SH-SY5Y (cell line): ENCODE measurements around the gene EDN2.

Experiments used
- GATA2 ChIP-seq: IDR thresholded peaks from 2 replicates; pipeline ENCODE4 v1.6.1; 2011; ENCODE audit warnings: mild to moderate bottlenecking, low read depth, low read length
- GATA3 ChIP-seq: IDR thresholded peaks from 2 replicates; pipeline ENCODE4 v1.6.1; 2011; ENCODE audit warnings: low read depth, mild to moderate bottlenecking, low read length, moderate library complexity

The EDN2 gene

DNA sequence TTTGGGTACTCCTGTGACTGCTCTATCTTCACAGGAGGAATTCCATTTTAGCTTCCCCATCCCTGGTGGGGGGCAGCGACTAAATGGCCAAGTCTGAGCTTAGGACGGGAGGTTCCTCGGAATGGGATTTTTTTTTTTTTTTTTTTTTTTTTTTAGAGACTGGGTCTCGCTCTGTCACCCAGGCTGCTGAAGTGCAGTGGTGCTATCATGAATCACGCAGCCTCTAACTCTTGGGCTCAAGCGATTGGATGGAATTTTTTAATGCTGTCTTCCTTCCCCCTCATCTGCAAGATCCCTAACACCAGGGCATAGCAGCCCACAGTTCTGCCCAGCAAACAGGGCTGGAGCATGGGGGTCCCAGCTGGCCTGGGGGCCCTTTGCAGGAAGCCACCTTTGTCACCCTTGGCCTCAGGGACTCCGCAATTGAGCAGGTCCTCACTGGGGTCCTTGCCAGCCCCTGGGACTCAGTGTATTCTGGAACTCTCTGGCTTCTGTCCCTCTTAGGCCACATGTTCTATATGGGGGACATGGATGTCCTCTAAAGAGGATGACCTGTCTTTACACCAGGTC is 13.1 kb upstream of the EDN2 start:
- TF ChIP-seq GATA2: no peak
- TF ChIP-seq GATA3: no peak

- no peak for TF ChIP-seq GATA2
- TF ChIP-seq GATA3: no peak
Observed at GRCh38 chr1:41497056-41497440, 12.6 kb upstream of the EDN2 start.

DNA sequence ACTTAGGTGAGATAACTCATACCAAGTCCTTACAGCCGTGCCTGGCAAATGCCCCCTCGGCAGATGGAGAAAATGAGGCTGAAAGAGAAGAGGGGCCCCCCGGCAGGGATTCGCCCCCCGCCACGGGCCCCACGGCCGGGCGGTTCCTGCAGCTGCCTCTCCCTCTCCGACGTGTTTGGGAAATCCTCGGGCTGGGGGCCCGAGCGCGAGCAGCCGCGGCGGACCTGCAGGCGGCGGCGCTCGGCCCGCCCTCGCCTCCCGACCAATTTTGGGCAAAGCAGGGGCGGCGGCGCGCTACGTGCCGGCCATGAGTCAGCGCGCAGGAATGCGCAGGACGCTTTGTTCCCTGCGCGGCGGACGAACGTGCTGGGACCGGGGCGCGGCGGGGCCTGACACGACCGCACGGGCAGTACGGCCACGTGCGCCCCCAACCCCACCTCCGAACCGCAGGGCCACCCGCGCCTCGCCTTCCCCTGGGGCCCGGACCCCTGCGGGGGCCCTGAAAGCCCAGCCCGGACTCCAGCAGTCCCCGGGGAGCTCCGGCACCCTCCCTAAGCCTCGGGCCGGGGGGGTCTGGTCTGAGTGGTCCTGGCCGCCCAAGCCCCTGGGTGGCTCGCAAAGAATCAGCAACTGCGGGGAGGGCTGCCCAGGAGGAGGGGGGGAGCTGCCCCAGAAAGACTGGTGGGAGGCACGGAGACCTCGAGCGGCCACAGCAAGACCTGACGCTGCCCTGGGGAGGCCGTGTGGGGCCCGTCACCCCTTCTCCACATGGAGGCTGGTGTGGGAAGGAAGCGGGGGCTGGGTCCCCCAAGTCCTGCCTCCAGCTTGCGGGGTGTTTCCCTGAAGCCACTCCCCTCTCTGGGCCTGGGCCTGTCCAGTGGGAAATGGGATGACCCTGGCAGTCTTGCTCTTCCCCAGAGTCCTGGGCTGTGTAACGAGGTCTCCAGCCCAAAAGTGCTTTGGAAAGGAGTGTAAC is 11.9 kb upstream of the EDN2 start:
- TF ChIP-seq GATA2: no peak
- no peak for TF ChIP-seq GATA3

- TF ChIP-seq GATA2: no peak
- TF ChIP-seq GATA3: no peak
Observed at GRCh38 chr1:41495210-41495948, 10.9 kb upstream of the EDN2 start.

DNA sequence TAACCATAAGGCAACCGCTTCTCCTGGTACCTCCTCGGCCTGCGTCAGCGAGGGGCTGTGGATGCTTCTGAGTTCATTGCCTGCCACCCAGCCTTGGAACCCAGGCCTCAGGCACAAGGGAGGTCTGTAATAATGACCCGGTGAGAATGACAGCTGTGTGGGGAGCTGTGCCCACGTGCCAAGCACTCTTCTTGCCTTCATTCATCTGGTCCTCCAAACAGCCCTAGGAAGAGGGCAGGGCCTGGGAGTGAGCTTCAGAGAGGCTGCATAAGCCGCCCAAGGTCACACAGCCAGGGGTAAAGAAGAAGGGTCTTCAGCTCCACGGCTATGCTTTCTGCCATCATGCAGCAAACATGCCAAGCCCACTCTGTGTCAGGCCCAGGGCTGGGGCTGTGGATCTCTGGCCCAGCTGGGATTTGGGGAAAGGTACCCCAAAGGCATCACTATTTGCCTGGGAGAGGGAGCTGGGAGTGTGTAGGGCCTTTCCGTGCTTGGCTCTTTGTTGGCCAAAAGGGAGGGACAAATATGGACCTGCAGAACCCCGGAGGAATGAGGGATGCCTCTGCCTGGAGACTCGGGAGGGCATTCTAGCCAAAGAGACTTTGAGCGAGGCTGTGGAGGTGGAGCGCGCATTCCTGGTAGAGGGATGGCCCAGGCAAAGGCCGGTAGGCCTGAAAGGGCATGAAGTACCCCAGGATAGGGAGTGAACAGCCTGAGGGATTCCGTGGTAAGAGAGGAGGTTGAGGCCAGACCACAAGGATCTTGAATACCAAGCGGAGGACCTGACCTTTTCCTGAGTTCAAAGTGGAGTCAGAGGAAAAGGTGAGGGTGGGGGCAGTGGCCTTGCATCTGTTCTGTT is 10.1 kb upstream of the EDN2 start:
- TF ChIP-seq GATA3 (no peak), GATA2 (no peak)

- TF ChIP-seq GATA2 (no peak), GATA3 (no peak)
Observed at GRCh38 chr1:41493626-41494350, 9.3 kb upstream of the EDN2 start.

- no peak for TF ChIP-seq GATA3
- TF ChIP-seq GATA2: no peak
Observed at GRCh38 chr1:41493117-41493536, 8.6 kb upstream of the EDN2 start.

- TF ChIP-seq GATA2: no peak
- TF ChIP-seq GATA3: no peak
Observed at GRCh38 chr1:41492341-41492848, 7.9 kb upstream of the EDN2 start.

DNA sequence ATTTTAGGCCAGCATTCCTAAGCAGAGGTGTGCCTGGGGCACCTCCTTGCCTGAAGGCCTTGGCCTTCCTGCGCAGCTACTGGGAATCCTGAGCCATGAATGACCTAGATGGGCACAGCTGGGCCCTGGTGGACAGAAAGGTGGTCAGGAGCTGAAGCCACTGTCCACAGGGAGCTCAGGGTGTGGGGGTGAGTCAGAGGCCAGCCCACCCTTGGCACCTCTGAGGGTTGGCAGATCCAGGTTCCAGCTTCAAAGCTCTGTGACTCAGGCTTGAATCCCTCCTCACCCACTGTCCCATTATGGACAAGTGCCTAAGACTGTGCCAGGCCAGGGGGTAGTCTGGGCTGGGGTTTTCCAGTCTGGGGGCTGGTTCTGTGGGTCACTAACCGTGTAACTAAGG is 6.4 kb upstream of the EDN2 start:
- no peak for TF ChIP-seq GATA2
- TF ChIP-seq GATA3: no peak

DNA sequence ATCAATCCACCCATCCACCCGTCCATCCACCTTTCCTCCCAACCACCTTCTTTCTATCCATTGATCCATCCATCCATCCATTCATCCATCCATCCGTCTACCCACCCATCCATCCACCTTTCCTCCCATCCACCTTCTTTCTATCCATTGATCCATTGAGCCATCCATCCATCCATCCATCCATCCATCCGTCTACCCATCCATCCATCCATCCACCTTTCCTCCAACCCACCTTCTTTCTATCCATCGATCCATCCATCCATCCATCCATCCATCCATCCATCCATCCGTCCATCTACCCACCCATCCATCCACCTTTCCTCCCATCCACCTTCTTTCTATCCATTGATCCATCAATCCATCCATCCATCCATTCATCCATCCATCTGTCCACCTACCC is 5.1 kb upstream of the EDN2 start:
- TF ChIP-seq GATA2 (no peak), GATA3 (no peak)

DNA sequence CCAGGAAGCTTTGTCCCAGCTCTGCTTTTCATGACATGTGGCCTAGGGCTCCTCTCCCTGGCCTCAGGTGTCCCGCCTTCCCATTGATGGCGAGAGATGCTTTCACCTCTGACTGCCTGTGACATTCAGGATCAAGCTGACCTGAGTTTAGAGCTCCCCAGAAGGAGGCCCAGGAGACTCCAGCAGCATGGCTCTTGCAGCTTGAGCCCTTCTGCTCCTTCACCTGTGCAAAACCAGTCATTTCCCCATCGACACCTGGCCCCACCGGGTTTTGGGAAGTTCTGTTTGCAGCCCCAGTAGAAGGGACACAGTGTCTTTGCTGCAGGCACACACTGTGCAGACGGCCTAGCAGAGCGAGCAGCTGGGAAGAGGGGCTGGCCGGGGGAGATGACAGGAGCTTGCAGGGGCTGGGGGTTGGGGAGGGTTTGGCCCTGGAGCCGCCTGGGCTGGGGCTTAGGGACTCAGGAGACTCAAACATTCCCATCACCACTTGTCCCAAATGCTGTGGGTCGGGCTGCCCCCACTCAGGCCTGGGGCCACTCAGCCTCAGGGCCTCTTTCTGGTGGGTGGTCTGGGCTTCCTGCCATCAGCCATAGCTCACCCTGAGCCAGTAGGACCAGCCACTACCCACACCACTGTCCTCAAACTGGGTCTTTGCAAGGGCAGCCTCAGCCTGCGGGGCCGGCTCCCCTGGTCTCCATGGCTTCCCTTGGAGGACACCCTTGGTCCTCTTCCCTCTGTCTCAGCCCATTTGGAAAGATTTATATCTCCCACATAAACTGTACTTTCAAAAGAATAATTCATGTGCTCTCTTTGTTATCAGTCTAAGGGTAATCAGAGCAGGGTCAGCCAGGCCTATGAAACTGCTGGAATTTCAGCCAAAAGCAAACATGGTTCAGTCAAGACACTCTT is 3.8 kb upstream of the EDN2 start:
- TF ChIP-seq GATA2 (no peak), GATA3 (no peak)
